GM23338 (cell line): ENCODE results near the gene AGAP1. TPM values are rescaled to one million over a fixed set of nuclear protein-coding genes. Genes with fewer than 3 reads are reported as not detected.

ENCODE experiments used
- ATAC-seq: fragments of 200-7000 bp; cut with Tn5 transposase; 3 replicates; pipeline ENCODE4 v1.9.1; 2020
- DNase-seq: peaks from one replicate; pipeline ENCODE4 v3.0.0-alpha.2; 2015; ENCODE audit warnings: low spot score
- H2AFZ ChIP-seq: fragments of 200-600 bp; sonication (generic); 2 replicates; pipeline ENCODE4 v1.8.0; 2016; ENCODE audit warnings: antibody characterized with exemption, mild to moderate bottlenecking, moderate library complexity
- H3F3A ChIP-seq: fragments of 200-600 bp; sonication (generic); replicated peaks from 2 replicates; pipeline ENCODE4 v1.8.0; 2017; ENCODE audit warnings: antibody characterized with exemption, mixed run types, low read depth
- H3K27ac ChIP-seq: fragments of 200-600 bp; sonication (generic); 2 replicates; pipeline ENCODE4 v1.6.1; 2016; ENCODE audit warnings: low read depth
- H3K27me3 ChIP-seq: fragments of 200-600 bp; sonication (generic); 2 replicates; pipeline ENCODE4 v1.8.0; 2016; ENCODE audit warnings: mild to moderate bottlenecking, mixed run types, moderate library complexity; ENCODE audit not compliant: insufficient read depth
- H3K36me3 ChIP-seq: fragments of 200-600 bp; sonication (generic); 2 replicates; pipeline ENCODE4 v1.8.0; 2016; ENCODE audit warnings: mild to moderate bottlenecking; ENCODE audit not compliant: insufficient read depth
- H3K4me1 ChIP-seq: fragments of 200-600 bp; sonication (generic); 2 replicates; pipeline ENCODE4 v1.8.0; 2016; ENCODE audit warnings: mild to moderate bottlenecking, moderate library complexity; ENCODE audit not compliant: insufficient read depth
- H3K4me2 ChIP-seq: fragments of 200-600 bp; sonication (generic); 2 replicates; pipeline ENCODE4 v1.7.1; 2017; ENCODE audit warnings: mixed run types
- H3K4me3 ChIP-seq: fragments of 200-600 bp; sonication (generic); 2 replicates; pipeline ENCODE4 v1.6.1; 2016; ENCODE audit warnings: mixed run types
- H3K79me2 ChIP-seq: fragments of 200-600 bp; sonication (generic); replicated peaks from 2 replicates; pipeline ENCODE4 v1.8.0; 2017; ENCODE audit warnings: mild to moderate bottlenecking; ENCODE audit not compliant: insufficient read depth
- H3K9me2 ChIP-seq: fragments of 200-600 bp; sonication (generic); 2 replicates; pipeline ENCODE4 v1.8.0; 2017; ENCODE audit not compliant: insufficient read depth
- H4K20me1 ChIP-seq: fragments of 200-600 bp; sonication (generic); replicated peaks from 2 replicates; pipeline ENCODE4 v1.8.0; 2017; ENCODE audit warnings: mild to moderate bottlenecking; ENCODE audit not compliant: insufficient read depth
- H3K27ac Mint-ChIP-seq: 2 replicates; pipeline ENCODE4 v1.8.0; 2020; ENCODE audit warnings: inconsistent platforms, mild to moderate bottlenecking, moderate library complexity, mixed read lengths
- H3K27me3 Mint-ChIP-seq: 3 replicates; pipeline ENCODE4 v1.8.0; 2022; ENCODE audit warnings: low read depth, mild to moderate bottlenecking, moderate library complexity, mixed read lengths, inconsistent platforms; ENCODE audit not compliant: insufficient read depth, poor library complexity
- H3K36me3 Mint-ChIP-seq: 3 replicates; pipeline ENCODE4 v1.8.0; 2021; ENCODE audit warnings: low read depth, mild to moderate bottlenecking, inconsistent platforms, moderate library complexity, mixed read lengths
- H3K4me1 Mint-ChIP-seq: 3 replicates; pipeline ENCODE4 v1.8.0; 2020; ENCODE audit warnings: mild to moderate bottlenecking, inconsistent platforms, mixed read lengths
- H3K4me3 Mint-ChIP-seq: 3 replicates; pipeline ENCODE4 v1.8.0; 2021; ENCODE audit warnings: moderate library complexity, mild to moderate bottlenecking, inconsistent platforms, mixed read lengths
- H3K9me3 Mint-ChIP-seq: 3 replicates; pipeline ENCODE4 v1.8.0; 2020; ENCODE audit warnings: moderate library complexity, mild to moderate bottlenecking, inconsistent platforms, mixed read lengths
- CREB1 ChIP-seq: fragments of 250-450 bp; sonication (Bioruptor Pico); IDR thresholded peaks from 2 replicates; pipeline ENCODE4 v1.5.0; 2020; ENCODE audit warnings: low read depth, mild to moderate bottlenecking, moderate library complexity
- EZH2 ChIP-seq: fragments of 200-600 bp; sonication (generic); IDR thresholded peaks from one replicate; pipeline ENCODE4 v1.8.0; 2017; ENCODE audit warnings: antibody characterized with exemption, mild to moderate bottlenecking, low read depth; ENCODE audit not compliant: unreplicated experiment
- JUNB ChIP-seq: IDR thresholded peaks from one replicate; pipeline ENCODE4 v1.6.1; 2016; ENCODE audit warnings: antibody characterized with exemption; ENCODE audit not compliant: unreplicated experiment
- NANOG ChIP-seq: IDR thresholded peaks from 2 replicates; pipeline ENCODE4 v1.6.1; 2016; ENCODE audit warnings: antibody characterized with exemption, borderline replicate concordance
- POLR2AphosphoS5 ChIP-seq: IDR thresholded peaks from 2 replicates; pipeline ENCODE4 v1.6.1; 2016; ENCODE audit warnings: antibody characterized with exemption, low read depth
- STAT1 ChIP-seq: IDR thresholded peaks from one replicate; pipeline ENCODE4 v1.6.1; 2016; ENCODE audit warnings: antibody characterized with exemption; ENCODE audit not compliant: unreplicated experiment
- ZNF331 ChIP-seq: fragments of 250-450 bp; sonication (Bioruptor Pico); IDR thresholded peaks from 2 replicates; pipeline ENCODE4 v1.5.0; 2020; ENCODE audit warnings: low read depth, mild to moderate bottlenecking, moderate library complexity
- polyA plus RNA-seq: library from polyadenylated mRNA; unstranded; fragments of >200 nt; fragmentation: Nextera tagmentation; extraction: Ambion mirVana; gene quantifications from 2 replicates; pipeline ENCODE4 v1.2.1, GENCODE V29; 2016
- total RNA-seq: library from RNA; depleted of rRNA; stranded (reverse); fragments of >200 nt; shearing (Covaris generic); gene quantifications from 2 replicates; pipeline ENCODE4 v1.2.3, GENCODE V29; 2014
- TF ChIP-seq, protein P1 (sequence below): fragments of 250-450 bp; sonication (Bioruptor Pico); IDR thresholded peaks from 2 replicates; pipeline ENCODE4 v1.5.0; 2020; ENCODE audit warnings: mild to moderate bottlenecking, moderate library complexity
- TF ChIP-seq, protein P2 (sequence below): IDR thresholded peaks from one replicate; pipeline ENCODE4 v1.6.1; 2018; ENCODE audit warnings: antibody characterized with exemption; ENCODE audit not compliant: unreplicated experiment
- TF ChIP-seq, protein P3 (sequence below), 2 experiments: fragments of 200-600 bp in 1 of 2; sonication (generic) in 1 of 2; conservative IDR thresholded peaks; 2 replicates each; pipeline versions ENCODE4 v1.5.1 to v1.6.1; 2016 to 2017; ENCODE audit warnings: antibody characterized with exemption in 2 of 2, low read depth in 2 of 2, mild to moderate bottlenecking in 2 of 2, moderate library complexity in 1 of 2
- TF ChIP-seq, protein P4 (sequence below): IDR thresholded peaks from 2 replicates; pipeline ENCODE4 v1.6.1; 2016; ENCODE audit warnings: antibody characterized with exemption

AGAP1 gene
- total and polyA plus RNA-seq, 2 experiments from 2014 or later: 13.3 to 27.9 TPM

DNA sequence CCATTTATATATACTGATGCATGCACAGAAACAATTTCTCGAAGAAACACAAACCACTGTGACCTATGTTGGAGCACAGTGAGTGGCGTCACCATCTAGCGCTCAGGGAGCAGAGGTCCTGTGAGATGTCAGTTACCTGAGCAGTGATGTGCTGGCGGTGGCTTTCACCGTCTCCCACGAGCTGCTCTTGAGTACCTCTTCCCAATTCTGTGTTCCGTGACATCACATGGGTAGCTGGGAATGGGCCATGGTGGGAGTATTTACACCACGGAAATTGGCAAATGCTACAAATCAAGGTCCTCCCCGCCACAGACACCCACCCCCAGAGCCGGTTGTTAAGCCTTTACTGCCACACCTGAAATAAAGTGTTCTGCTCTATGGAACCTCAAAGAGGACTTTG lies 650.0 kb downstream of the AGAP1 start (continued):
- TF ChIP-seq, protein P1, sequence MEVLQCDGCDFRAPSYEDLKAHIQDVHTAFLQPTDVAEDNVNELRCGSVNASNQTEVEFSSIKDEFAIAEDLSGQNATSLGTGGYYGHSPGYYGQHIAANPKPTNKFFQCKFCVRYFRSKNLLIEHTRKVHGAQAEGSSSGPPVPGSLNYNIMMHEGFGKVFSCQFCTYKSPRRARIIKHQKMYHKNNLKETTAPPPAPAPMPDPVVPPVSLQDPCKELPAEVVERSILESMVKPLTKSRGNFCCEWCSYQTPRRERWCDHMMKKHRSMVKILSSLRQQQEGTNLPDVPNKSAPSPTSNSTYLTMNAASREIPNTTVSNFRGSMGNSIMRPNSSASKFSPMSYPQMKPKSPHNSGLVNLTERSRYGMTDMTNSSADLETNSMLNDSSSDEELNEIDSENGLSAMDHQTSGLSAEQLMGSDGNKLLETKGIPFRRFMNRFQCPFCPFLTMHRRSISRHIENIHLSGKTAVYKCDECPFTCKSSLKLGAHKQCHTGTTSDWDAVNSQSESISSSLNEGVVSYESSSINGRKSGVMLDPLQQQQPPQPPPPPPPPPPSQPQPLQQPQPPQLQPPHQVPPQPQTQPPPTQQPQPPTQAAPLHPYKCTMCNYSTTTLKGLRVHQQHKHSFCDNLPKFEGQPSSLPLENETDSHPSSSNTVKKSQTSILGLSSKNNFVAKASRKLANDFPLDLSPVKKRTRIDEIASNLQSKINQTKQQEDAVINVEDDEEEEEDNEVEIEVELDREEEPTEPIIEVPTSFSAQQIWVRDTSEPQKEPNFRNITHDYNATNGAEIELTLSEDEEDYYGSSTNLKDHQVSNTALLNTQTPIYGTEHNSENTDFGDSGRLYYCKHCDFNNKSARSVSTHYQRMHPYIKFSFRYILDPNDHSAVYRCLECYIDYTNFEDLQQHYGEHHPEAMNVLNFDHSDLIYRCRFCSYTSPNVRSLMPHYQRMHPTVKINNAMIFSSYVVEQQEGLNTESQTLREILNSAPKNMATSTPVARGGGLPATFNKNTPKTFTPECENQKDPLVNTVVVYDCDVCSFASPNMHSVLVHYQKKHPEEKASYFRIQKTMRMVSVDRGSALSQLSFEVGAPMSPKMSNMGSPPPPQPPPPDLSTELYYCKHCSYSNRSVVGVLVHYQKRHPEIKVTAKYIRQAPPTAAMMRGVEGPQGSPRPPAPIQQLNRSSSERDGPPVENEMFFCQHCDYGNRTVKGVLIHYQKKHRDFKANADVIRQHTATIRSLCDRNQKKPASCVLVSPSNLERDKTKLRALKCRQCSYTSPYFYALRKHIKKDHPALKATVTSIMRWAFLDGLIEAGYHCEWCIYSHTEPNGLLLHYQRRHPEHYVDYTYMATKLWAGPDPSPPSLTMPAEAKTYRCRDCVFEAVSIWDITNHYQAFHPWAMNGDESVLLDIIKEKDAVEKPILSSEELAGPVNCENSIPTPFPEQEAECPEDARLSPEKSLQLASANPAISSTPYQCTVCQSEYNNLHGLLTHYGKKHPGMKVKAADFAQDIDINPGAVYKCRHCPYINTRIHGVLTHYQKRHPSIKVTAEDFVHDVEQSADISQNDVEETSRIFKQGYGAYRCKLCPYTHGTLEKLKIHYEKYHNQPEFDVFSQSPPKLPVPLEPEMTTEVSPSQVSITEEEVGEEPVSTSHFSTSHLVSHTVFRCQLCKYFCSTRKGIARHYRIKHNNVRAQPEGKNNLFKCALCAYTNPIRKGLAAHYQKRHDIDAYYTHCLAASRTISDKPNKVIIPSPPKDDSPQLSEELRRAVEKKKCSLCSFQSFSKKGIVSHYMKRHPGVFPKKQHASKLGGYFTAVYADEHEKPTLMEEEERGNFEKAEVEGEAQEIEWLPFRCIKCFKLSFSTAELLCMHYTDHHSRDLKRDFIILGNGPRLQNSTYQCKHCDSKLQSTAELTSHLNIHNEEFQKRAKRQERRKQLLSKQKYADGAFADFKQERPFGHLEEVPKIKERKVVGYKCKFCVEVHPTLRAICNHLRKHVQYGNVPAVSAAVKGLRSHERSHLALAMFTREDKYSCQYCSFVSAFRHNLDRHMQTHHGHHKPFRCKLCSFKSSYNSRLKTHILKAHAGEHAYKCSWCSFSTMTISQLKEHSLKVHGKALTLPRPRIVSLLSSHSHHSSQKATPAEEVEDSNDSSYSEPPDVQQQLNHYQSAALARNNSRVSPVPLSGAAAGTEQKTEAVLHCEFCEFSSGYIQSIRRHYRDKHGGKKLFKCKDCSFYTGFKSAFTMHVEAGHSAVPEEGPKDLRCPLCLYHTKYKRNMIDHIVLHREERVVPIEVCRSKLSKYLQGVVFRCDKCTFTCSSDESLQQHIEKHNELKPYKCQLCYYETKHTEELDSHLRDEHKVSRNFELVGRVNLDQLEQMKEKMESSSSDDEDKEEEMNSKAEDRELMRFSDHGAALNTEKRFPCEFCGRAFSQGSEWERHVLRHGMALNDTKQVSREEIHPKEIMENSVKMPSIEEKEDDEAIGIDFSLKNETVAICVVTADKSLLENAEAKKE (CRISPR knock-in tag): no peak

DNA sequence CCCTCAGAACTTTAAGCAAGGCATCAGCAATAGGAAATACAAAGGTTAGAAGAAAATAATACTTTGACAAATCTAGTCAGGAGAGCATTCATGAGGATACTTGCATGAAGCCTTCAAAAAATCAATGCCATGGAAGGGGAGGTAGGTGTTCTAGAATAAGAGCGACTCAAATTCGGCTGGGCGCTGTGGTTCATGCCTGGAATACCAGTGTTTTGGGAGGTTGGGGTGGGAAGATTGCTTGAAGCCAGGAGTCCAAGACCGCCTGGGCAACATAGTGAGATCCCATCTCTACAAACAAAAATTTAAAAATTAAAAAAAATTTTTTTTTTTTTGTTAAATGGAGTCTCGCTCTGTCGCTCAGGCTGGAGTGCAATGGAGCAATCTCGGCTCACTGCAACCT lies 652.6 kb downstream of the AGAP1 start:
- Histone ChIP-seq H3K4me1 (peaks cover 7% of the 10 kb centered on the region), H3K79me2 (no peaks in the 10 kb centered on the region), H3K27ac (no peak overlapping the region), H3K9me2 (no peaks in the 10 kb centered on the region), H3F3A (no peaks in the 10 kb centered on the region), H3K4me3 (no peak overlapping the region), H3K4me2 (no peak overlapping the region), H3K27me3 (peaks cover 8% of the 10 kb centered on the region; the same call in 1 of the 2 replicates), H4K20me1 (no peaks in the 10 kb centered on the region), H2AFZ (no peak overlapping the region), H3K36me3 (no peaks in the 10 kb centered on the region)
- H3K27me3 Mint-ChIP-seq: peaks cover 17% of the 10 kb centered on the region
- ATAC-seq: no peak
- no peak overlapping the region for H3K27ac Mint-ChIP-seq
- no peak overlapping the region for H3K4me3 Mint-ChIP-seq
- H3K36me3 Mint-ChIP-seq: peaks cover 3% of the 10 kb centered on the region; the same call in 1 of the 3 replicates
- peaks cover 9% of the 10 kb centered on the region; the same call in 2 of the 3 replicates for H3K9me3 Mint-ChIP-seq
- no peak for DNase-seq
- peaks cover 13% of the 10 kb centered on the region for H3K4me1 Mint-ChIP-seq
- TF ChIP-seq POLR2AphosphoS5 (no peak), NANOG (no peak), EZH2 (no peak), JUNB (no peak), CREB1 (CRISPR knock-in tag) (no peak), STAT1 (no peak), ZNF331 (CRISPR knock-in tag) (no peak)
- TF ChIP-seq, protein P2, sequence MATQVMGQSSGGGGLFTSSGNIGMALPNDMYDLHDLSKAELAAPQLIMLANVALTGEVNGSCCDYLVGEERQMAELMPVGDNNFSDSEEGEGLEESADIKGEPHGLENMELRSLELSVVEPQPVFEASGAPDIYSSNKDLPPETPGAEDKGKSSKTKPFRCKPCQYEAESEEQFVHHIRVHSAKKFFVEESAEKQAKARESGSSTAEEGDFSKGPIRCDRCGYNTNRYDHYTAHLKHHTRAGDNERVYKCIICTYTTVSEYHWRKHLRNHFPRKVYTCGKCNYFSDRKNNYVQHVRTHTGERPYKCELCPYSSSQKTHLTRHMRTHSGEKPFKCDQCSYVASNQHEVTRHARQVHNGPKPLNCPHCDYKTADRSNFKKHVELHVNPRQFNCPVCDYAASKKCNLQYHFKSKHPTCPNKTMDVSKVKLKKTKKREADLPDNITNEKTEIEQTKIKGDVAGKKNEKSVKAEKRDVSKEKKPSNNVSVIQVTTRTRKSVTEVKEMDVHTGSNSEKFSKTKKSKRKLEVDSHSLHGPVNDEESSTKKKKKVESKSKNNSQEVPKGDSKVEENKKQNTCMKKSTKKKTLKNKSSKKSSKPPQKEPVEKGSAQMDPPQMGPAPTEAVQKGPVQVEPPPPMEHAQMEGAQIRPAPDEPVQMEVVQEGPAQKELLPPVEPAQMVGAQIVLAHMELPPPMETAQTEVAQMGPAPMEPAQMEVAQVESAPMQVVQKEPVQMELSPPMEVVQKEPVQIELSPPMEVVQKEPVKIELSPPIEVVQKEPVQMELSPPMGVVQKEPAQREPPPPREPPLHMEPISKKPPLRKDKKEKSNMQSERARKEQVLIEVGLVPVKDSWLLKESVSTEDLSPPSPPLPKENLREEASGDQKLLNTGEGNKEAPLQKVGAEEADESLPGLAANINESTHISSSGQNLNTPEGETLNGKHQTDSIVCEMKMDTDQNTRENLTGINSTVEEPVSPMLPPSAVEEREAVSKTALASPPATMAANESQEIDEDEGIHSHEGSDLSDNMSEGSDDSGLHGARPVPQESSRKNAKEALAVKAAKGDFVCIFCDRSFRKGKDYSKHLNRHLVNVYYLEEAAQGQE: no peak
- TF ChIP-seq, protein P3, sequence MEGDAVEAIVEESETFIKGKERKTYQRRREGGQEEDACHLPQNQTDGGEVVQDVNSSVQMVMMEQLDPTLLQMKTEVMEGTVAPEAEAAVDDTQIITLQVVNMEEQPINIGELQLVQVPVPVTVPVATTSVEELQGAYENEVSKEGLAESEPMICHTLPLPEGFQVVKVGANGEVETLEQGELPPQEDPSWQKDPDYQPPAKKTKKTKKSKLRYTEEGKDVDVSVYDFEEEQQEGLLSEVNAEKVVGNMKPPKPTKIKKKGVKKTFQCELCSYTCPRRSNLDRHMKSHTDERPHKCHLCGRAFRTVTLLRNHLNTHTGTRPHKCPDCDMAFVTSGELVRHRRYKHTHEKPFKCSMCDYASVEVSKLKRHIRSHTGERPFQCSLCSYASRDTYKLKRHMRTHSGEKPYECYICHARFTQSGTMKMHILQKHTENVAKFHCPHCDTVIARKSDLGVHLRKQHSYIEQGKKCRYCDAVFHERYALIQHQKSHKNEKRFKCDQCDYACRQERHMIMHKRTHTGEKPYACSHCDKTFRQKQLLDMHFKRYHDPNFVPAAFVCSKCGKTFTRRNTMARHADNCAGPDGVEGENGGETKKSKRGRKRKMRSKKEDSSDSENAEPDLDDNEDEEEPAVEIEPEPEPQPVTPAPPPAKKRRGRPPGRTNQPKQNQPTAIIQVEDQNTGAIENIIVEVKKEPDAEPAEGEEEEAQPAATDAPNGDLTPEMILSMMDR (conservative IDR thresholded peaks at IDR 0.05; ENCODE audit: low read depth in 2 of 2): no peak
- TF ChIP-seq, protein P4, sequence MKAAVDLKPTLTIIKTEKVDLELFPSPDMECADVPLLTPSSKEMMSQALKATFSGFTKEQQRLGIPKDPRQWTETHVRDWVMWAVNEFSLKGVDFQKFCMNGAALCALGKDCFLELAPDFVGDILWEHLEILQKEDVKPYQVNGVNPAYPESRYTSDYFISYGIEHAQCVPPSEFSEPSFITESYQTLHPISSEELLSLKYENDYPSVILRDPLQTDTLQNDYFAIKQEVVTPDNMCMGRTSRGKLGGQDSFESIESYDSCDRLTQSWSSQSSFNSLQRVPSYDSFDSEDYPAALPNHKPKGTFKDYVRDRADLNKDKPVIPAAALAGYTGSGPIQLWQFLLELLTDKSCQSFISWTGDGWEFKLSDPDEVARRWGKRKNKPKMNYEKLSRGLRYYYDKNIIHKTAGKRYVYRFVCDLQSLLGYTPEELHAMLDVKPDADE: no peak
